Neural cell (in vitro differentiated cells): ENCODE measurements around the gene TM7SF3.

ENCODE experiments used
- EP300 ChIP-seq: fragments of 450-650 bp; conservative IDR thresholded peaks from 2 replicates; pipeline ENCODE4 v1.6.1; 2014; ENCODE audit warnings: antibody characterized with exemption, mild to moderate bottlenecking, moderate library complexity; ENCODE audit not compliant: poor library complexity, severe bottlenecking
- POLR2AphosphoS5 ChIP-seq: IDR thresholded peaks from 2 replicates; pipeline ENCODE4 v1.6.1; 2012
- TF ChIP-seq, protein P1 (sequence below): fragments of 450-650 bp; IDR thresholded peaks from 2 replicates; pipeline ENCODE4 v1.5.1; 2014; ENCODE audit warnings: antibody characterized with exemption, mild to moderate bottlenecking, moderate library complexity; ENCODE audit not compliant: poor library complexity, severe bottlenecking

DNA sequence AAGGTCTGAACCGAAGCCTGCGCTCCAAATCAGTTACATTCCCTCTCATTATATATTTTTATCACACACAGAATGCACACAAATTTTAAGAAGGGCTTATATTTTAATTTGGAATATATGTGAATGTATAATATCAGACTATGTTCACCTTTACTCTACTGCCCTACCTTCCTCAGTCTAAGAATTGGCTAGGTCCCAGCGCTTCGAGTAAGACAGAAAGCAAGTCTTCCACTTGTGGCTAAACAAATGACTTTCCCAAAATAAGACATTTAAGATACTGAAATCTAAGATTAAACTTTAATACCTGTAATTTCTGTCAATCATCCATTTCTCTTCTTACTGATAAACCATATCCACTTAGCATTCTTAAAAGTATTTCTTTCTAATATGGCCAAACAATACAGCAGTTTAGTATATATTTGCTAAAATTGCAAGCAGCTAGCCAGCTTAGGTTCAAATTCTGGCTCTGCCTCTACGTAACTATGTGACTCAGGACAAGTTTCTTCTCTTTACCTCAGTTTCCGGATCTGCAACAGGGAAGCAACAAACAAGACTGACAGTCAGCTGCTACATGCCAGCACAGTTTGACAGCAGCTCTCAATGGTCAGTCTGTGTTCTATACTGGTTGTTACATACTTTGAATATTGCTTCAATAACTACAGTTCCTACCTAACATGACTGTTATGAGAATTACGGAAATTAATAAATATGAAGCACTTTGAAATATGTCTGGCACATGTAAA lies 78.4 kb downstream of the TM7SF3 start:
- TF ChIP-seq POLR2AphosphoS5: no peak
- TF ChIP-seq, protein P1, sequence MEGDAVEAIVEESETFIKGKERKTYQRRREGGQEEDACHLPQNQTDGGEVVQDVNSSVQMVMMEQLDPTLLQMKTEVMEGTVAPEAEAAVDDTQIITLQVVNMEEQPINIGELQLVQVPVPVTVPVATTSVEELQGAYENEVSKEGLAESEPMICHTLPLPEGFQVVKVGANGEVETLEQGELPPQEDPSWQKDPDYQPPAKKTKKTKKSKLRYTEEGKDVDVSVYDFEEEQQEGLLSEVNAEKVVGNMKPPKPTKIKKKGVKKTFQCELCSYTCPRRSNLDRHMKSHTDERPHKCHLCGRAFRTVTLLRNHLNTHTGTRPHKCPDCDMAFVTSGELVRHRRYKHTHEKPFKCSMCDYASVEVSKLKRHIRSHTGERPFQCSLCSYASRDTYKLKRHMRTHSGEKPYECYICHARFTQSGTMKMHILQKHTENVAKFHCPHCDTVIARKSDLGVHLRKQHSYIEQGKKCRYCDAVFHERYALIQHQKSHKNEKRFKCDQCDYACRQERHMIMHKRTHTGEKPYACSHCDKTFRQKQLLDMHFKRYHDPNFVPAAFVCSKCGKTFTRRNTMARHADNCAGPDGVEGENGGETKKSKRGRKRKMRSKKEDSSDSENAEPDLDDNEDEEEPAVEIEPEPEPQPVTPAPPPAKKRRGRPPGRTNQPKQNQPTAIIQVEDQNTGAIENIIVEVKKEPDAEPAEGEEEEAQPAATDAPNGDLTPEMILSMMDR: no peak
- TF ChIP-seq EP300: no peak
